DOHH2 (cell line): ENCODE results near the gene ABCC2.

Source experiments
- EZH2phosphoT487 ChIP-seq: fragments of 200-600 bp; sonication (generic); IDR thresholded peaks from 2 replicates; pipeline ENCODE4 v1.6.1; 2017; ENCODE audit warnings: borderline replicate concordance, mild to moderate bottlenecking, antibody characterized with exemption, low read length, moderate library complexity, mixed read lengths
- TF ChIP-seq, protein P1 (sequence below): fragments of 200-600 bp; sonication (generic); IDR thresholded peaks from one replicate; pipeline ENCODE4 v1.5.1; 2014; ENCODE audit warnings: antibody characterized with exemption, mild to moderate bottlenecking, low read depth, low read length; ENCODE audit not compliant: poor library complexity, severe bottlenecking

DNA sequence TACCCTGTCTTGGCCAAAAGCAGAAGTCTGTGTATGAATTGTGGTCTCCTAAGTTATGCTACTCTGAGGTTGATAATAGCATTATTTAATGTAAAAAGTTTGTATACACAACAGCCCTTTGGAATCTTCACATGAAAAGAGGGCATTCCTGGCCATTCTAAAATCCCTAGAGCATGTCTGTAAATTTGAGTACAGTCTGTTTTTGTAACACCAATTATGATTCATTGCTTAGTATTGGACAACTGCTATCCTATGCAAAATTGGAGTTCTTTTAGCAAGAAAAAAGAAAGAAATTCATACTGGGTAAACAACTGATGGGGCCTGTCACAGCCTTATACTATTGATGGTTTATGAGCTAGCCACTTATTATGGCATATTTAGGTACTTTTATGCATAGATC lies 40.2 kb upstream of the ABCC2 start:
- TF ChIP-seq, protein P1, sequence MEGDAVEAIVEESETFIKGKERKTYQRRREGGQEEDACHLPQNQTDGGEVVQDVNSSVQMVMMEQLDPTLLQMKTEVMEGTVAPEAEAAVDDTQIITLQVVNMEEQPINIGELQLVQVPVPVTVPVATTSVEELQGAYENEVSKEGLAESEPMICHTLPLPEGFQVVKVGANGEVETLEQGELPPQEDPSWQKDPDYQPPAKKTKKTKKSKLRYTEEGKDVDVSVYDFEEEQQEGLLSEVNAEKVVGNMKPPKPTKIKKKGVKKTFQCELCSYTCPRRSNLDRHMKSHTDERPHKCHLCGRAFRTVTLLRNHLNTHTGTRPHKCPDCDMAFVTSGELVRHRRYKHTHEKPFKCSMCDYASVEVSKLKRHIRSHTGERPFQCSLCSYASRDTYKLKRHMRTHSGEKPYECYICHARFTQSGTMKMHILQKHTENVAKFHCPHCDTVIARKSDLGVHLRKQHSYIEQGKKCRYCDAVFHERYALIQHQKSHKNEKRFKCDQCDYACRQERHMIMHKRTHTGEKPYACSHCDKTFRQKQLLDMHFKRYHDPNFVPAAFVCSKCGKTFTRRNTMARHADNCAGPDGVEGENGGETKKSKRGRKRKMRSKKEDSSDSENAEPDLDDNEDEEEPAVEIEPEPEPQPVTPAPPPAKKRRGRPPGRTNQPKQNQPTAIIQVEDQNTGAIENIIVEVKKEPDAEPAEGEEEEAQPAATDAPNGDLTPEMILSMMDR, result no peak
- no peak for TF ChIP-seq EZH2phosphoT487
